Panc1 (cell line): ENCODE measurements around the gene TAT. TPM values are rescaled to one million over a fixed set of nuclear protein-coding genes. Genes with fewer than 3 reads are reported as not detected.

Experiments
- ATAC-seq: fragments of 200-7000 bp; cut with Tn5 transposase; 2 replicates; pipeline ENCODE4 v1.9.1; 2020; ENCODE audit warnings: mild to moderate bottlenecking, moderate library complexity
- BruUV-seq: library from RNA; stranded (reverse); fragments of 400-500 nt; replicated peaks from 2 replicates; lab custom pipeline; 2021; lab: Mats Ljungman, UMichigan
- CTCF ChIA-PET: fragments of 300-600 bp; sonication (Branson Sonifier 250); formaldehyde crosslinking; loops from one replicate; lab custom pipeline; 2022; ENCODE audit warnings: antibody characterized with exemption; lab: Charles Lee
- POLR2A ChIA-PET: fragments of 300-600 bp; sonication (Branson Sonifier 250); formaldehyde crosslinking; loops from one replicate; lab custom pipeline; 2022; ENCODE audit warnings: antibody characterized with exemption; lab: Charles Lee
- DNase-seq: peaks from one replicate; pipeline ENCODE4 v3.0.0-alpha.2; 2010; ENCODE audit warnings: low read depth, low spot score
- H3K27ac ChIP-seq: 2 replicates; pipeline ENCODE4 v1.5.1; 2011; ENCODE audit warnings: mild to moderate bottlenecking, low read length, inconsistent platforms
- H3K27me3 ChIP-seq: fragments of 200-500 bp; sonication (Bioruptor generic); 2 replicates; pipeline ENCODE4 v1.6.0; 2014; ENCODE audit warnings: low read length, inconsistent platforms; ENCODE audit not compliant: control insufficient read depth, insufficient read depth
- H3K36me3 ChIP-seq: fragments of 200-500 bp; sonication (Bioruptor generic); 2 replicates; pipeline ENCODE4 v1.5.1; 2014; ENCODE audit warnings: inconsistent platforms, mild to moderate bottlenecking, low read length, moderate library complexity; ENCODE audit not compliant: control insufficient read depth, insufficient read depth
- H3K4me1 ChIP-seq: 2 replicates; pipeline ENCODE4 v1.5.1; 2011; ENCODE audit warnings: inconsistent platforms, mild to moderate bottlenecking, low read length, moderate library complexity; ENCODE audit not compliant: control insufficient read depth, insufficient read depth
- H3K4me3 ChIP-seq, 2 experiments: 2 replicates each; pipeline ENCODE4 v1.5.1; 2011 to 2012; ENCODE audit warnings: low read depth in 2 of 2, low read length in 2 of 2, mild to moderate bottlenecking in 2 of 2, inconsistent platforms in 1 of 2, moderate library complexity in 1 of 2
- H3K9me3 ChIP-seq: fragments of 200-500 bp; sonication (Bioruptor generic); 2 replicates; pipeline ENCODE4 v1.5.1; 2014; ENCODE audit warnings: low read depth, mild to moderate bottlenecking, inconsistent platforms, low read length, moderate library complexity; ENCODE audit not compliant: control insufficient read depth, insufficient read depth
- CTCF ChIP-seq: fragments of 450-650 bp; IDR thresholded peaks from 2 replicates; pipeline ENCODE4 v1.5.1; 2017; ENCODE audit warnings: mild to moderate bottlenecking
- POLR2AphosphoS5 ChIP-seq: IDR thresholded peaks from 2 replicates; pipeline ENCODE4 v1.6.1; 2012; ENCODE audit warnings: mild to moderate bottlenecking, low read depth, low read length, moderate library complexity
- REST ChIP-seq, 2 experiments: IDR thresholded peaks; 2 replicates each; pipeline ENCODE4 v1.6.1; 2011 to 2012; ENCODE audit warnings: low read depth in 2 of 2, control low read depth in 1 of 2, low read length in 1 of 2, mild to moderate bottlenecking in 1 of 2, moderate library complexity in 1 of 2; ENCODE audit not compliant: insufficient read depth in 1 of 2
- SIN3A ChIP-seq: IDR thresholded peaks from 2 replicates; pipeline ENCODE4 v1.6.1; 2012; ENCODE audit warnings: low read depth, mild to moderate bottlenecking, low read length, moderate library complexity, borderline replicate concordance; ENCODE audit not compliant: insufficient read depth
- TCF7L2 ChIP-seq: IDR thresholded peaks from 2 replicates; pipeline ENCODE4 v1.6.1; 2011; ENCODE audit warnings: mild to moderate bottlenecking, low read depth, low read length, inconsistent platforms
- in situ Hi-C: cut with HindIII; loops from 2 replicates; pipeline ENCODE4 v1.10.0; 2016; ENCODE audit warnings: low sequenced_read_pairs, low pct_unique_long_range_greater_than_20kb
- intact Hi-C: fragments of 100-400 bp; cut with micrococcal nuclease; formaldehyde crosslinking; loops from one replicate; pipeline ENCODE4 v1.10.0; 2022; ENCODE audit not compliant: unreplicated experiment
- total RNA-seq: library from RNA; stranded (reverse); gene quantifications from one replicate; pipeline ENCODE4 v1.2.1, GENCODE V29; 2021; ENCODE audit not compliant: unreplicated experiment

Gene TAT
- total RNA-seq, 1 experiment from 2014 or later: 0.49 TPM

GRCh38 chr16:71542377-71542776, 34.5 kb downstream of the TAT start:
- in situ Hi-C loops (no loop called here), intact Hi-C loops (loop anchor here (5.0 kb wide), 1 partner anchor 130 kb away; no protein-coding TSS in a partner anchor)
- ATAC-seq: peak; percentile 93
- ChIA-PET CTCF (interaction anchor here (0.5 kb wide), 1 partner anchor 19 kb away, joined by 3 read pairs; no protein-coding TSS in a partner anchor), POLR2A (no interaction called here)
- TF ChIP-seq TCF7L2 (no peak), REST (IDR thresholded peaks at IDR 0.05; ENCODE audit: insufficient read depth in 1 of 2, low read depth in 2 of 2, low read length in 1 of 2) (no peak), SIN3A (no peak), POLR2AphosphoS5 (no peak), CTCF (peak; percentile 81)
- Histone ChIP-seq H3K27me3 (no peaks in the 10 kb centered on the region; the same call in 1 of the 2 replicates), H3K4me3 (no peak overlapping the region), H3K9me3 (no peaks in the 10 kb centered on the region), H3K4me1 (no peaks in the 10 kb centered on the region), H3K36me3 (no peaks in the 10 kb centered on the region), H3K27ac (no peak overlapping the region)
- DNase-seq: peak; percentile 25
- BruUV-seq: no TSS peak

- Histone ChIP-seq H3K27ac (no peak overlapping the region), H3K9me3 (no peaks in the 10 kb centered on the region), H3K36me3 (no peaks in the 10 kb centered on the region), H3K4me1 (no peaks in the 10 kb centered on the region), H3K4me3 (no peak overlapping the region), H3K27me3 (no peaks in the 10 kb centered on the region)
- ChIA-PET CTCF (no interaction called here), POLR2A (no interaction called here)
- no peak for TF ChIP-seq SIN3A
- no peak for TF ChIP-seq POLR2AphosphoS5
- TF ChIP-seq REST (IDR thresholded peaks at IDR 0.05; ENCODE audit: insufficient read depth in 1 of 2, low read depth in 2 of 2, low read length in 1 of 2): no peak
- no peak for TF ChIP-seq TCF7L2
- TF ChIP-seq CTCF: peak; percentile 67
- ATAC-seq: peak; percentile 79; the same call in 1 of the 2 replicates
- intact Hi-C loops: no loop called here
- BruUV-seq: no TSS peak
- in situ Hi-C loops: no loop called here
- no peak for DNase-seq
Observed at GRCh38 chr16:71537643-71538042, 39.2 kb downstream of the TAT start.
